HG03095 (cell line): ENCODE data around the gene CSTA.

Source experiments
- ATAC-seq: cut with Tn5 transposase; IDR thresholded peaks from one replicate; pipeline ENCODE4 v1.9.1; 2021; ENCODE audit warnings: moderate library complexity; ENCODE audit not compliant: unreplicated experiment

The CSTA gene

GRCh38 chr3:122366379-122366749 is 41.3 kb downstream of the CSTA start:
- ATAC-seq, result no peak

GRCh38 chr3:122374034-122374433 is 49.0 kb downstream of the CSTA start:
- ATAC-seq, result no peak

- ATAC-seq, result no peak
Measured at GRCh38 chr3:122377975-122378374, 52.9 kb downstream of the CSTA start.

- peak; percentile 44 for ATAC-seq
Measured at GRCh38 chr3:122382888-122383666, 58.0 kb downstream of the CSTA start, which contains the start of gene MIX23. Gene MIX23 (minus strand): TSS chr3:122383231. CDS start chr3:122383224, 7 bp downstream.

GRCh38 chr3:122383771-122384697 is 59.0 kb downstream of the CSTA start, which contains the start of gene FAM162A:
Gene FAM162A (plus strand): TSS chr3:122384182. CDS start chr3:122384266, 84 bp downstream.
- peak; percentile 87 for ATAC-seq

GRCh38 chr3:122387709-122388108 is 62.7 kb downstream of the CSTA start:
- ATAC-seq, result no peak

- no peak for ATAC-seq
Measured at GRCh38 chr3:122389197-122389596, 64.1 kb downstream of the CSTA start.

GRCh38 chr3:122389892-122390291 is 64.8 kb downstream of the CSTA start:
- ATAC-seq, result no peak

- ATAC-seq, result no peak
Measured at GRCh38 chr3:122390665-122391064, 65.6 kb downstream of the CSTA start.
